Motor neuron (in vitro differentiated cells): ENCODE data around the gene HCAR2. TPM values are rescaled to one million over a fixed set of nuclear protein-coding genes. Genes with fewer than 3 reads are reported as not detected.

Source experiments
- total RNA-seq, 8 experiments: library from RNA; unstranded; fragments of 300-600 nt; gene quantifications; 2 replicates each; pipeline versions ENCODE4 v1.2.3 to v1.2.4, GENCODE V29; 2022

Gene HCAR2
- total RNA-seq, 8 experiments from 2014 or later, result 0.23 to 0.42 (median 0.32) TPM; not detected in 4

Other genes with a start within 250 kb of the HCAR2 start
- 10 to 100 TPM; 13.4 to 34.1 (median 22.2) TPM for gene ZCCHC8, start 202.4 kb downstream of the HCAR2 start, total RNA-seq
- 100 to 1,000 TPM in 2 of 8 experiments, 10 to 100 TPM in 6; 65.6 to 129 (median 90.5) TPM for gene RSRC2, start 176.4 kb downstream of the HCAR2 start, total RNA-seq
- 10 to 100 TPM in 7 of 8 experiments, 1 to 10 TPM in 1; 6.4 to 60.1 (median 14.1) TPM for gene KNTC1, start 176.1 kb downstream of the HCAR2 start, total RNA-seq
- gene HCAR3, start 13.5 kb upstream of the HCAR2 start, total RNA-seq, result under 1 TPM in 2 of 8 experiments, not detected in 6; 0.17 to 0.33 TPM
- gene HCAR1, start 27.5 kb upstream of the HCAR2 start, total RNA-seq, result under 1 TPM in 6 of 8 experiments, not detected in 2; 0.08 to 0.19 (median 0.14) TPM
- 10 to 100 TPM; 30.9 to 71.0 (median 48.7) TPM for gene DENR, start 49.5 kb upstream of the HCAR2 start, total RNA-seq
- gene CCDC62, start 71.2 kb upstream of the HCAR2 start, total RNA-seq, result 1 to 10 TPM in 5 of 8 experiments, under 1 TPM in 3; 0.25 to 2.5 (median 1.4) TPM
- 10 to 100 TPM in 7 of 8 experiments, 1 to 10 TPM in 1; 7.6 to 84.1 (median 46.5) TPM for gene HIP1R, start 132.1 kb upstream of the HCAR2 start, total RNA-seq
- gene VPS37B, start 192.8 kb upstream of the HCAR2 start, total RNA-seq, result 100 to 1,000 TPM in 1 of 8 experiments, 10 to 100 TPM in 7; 13.0 to 107 (median 21.7) TPM